HepG2 (cell line): Measurements from ENCODE around the gene QRSL1. TPM values are rescaled to one million over a fixed set of nuclear protein-coding genes. Genes with fewer than 3 reads are reported as not detected.

Experiments used
- FOXA3 ChIP-seq: IDR thresholded peaks from 2 replicates; pipeline ENCODE4 v1.6.1; 2016; ENCODE audit warnings: missing genetic modification reagents, missing compliant biosample characterization
- MAZ ChIP-seq, 2 experiments: sonication (generic) in 1 of 2; formaldehyde crosslinking in 1 of 2; IDR thresholded peaks; 2 replicates each; pipeline versions ENCODE4 v1.5.0 to v1.6.1; 2012 to 2020; ENCODE audit warnings: low read depth in 2 of 2, mild to moderate bottlenecking in 2 of 2, borderline replicate concordance in 1 of 2, improper control_type of control experiment in 1 of 2, low read length in 1 of 2, missing genetic modification reagents in 1 of 2, moderate library complexity in 1 of 2
- NKX3-1 ChIP-seq: sonication (generic); formaldehyde crosslinking; IDR thresholded peaks from 2 replicates; pipeline ENCODE4 v1.5.0; 2020; ENCODE audit warnings: missing genetic modification reagents
- PHF8 ChIP-seq: sonication (generic); formaldehyde crosslinking; IDR thresholded peaks from 2 replicates; pipeline ENCODE4 v1.5.0; 2020; ENCODE audit warnings: missing genetic modification reagents
- SMAD3 ChIP-seq: sonication (generic); formaldehyde crosslinking; IDR thresholded peaks from 2 replicates; pipeline ENCODE4 v1.4.0; 2020; ENCODE audit warnings: missing genetic modification reagents
- SMAD9 ChIP-seq: sonication (generic); formaldehyde crosslinking; IDR thresholded peaks from 2 replicates; pipeline ENCODE4 v1.5.1; 2020; ENCODE audit warnings: mild to moderate bottlenecking, missing genetic modification reagents
- SOX6 ChIP-seq, 2 experiments: fragments of 450-650 bp in 1 of 2; sonication (generic) in 1 of 2; formaldehyde crosslinking in 1 of 2; IDR thresholded peaks; 2 replicates each; pipeline versions ENCODE4 v1.4.0 to v1.6.1; 2017 to 2020; ENCODE audit warnings: antibody characterized with exemption in 1 of 2, mild to moderate bottlenecking in 1 of 2, missing genetic modification reagents in 1 of 2
- TBX2 ChIP-seq: sonication (generic); formaldehyde crosslinking; IDR thresholded peaks from 2 replicates; pipeline ENCODE4 v1.5.0; 2020; ENCODE audit warnings: missing genetic modification reagents, mild to moderate bottlenecking, borderline replicate concordance
- ZFP90 ChIP-seq: sonication (generic); formaldehyde crosslinking; IDR thresholded peaks from 2 replicates; pipeline ENCODE4 v1.8.0; 2022; ENCODE audit warnings: missing genetic modification reagents, mild to moderate bottlenecking, inconsistent platforms, borderline replicate concordance
- ZMAT3 ChIP-seq: sonication (generic); formaldehyde crosslinking; conservative IDR thresholded peaks from 2 replicates; pipeline ENCODE4 v1.7.0; 2021; ENCODE audit warnings: missing genetic modification reagents
- ZNF136 ChIP-seq: sonication (generic); formaldehyde crosslinking; IDR thresholded peaks from 2 replicates; pipeline ENCODE4 v1.8.1; 2022; ENCODE audit warnings: low read depth, mild to moderate bottlenecking, moderate library complexity, missing genetic modification reagents
- ZSCAN21 ChIP-seq: sonication (generic); formaldehyde crosslinking; IDR thresholded peaks from 2 replicates; pipeline ENCODE4 v1.8.0; 2022; ENCODE audit warnings: mild to moderate bottlenecking, missing genetic modification reagents, moderate library complexity, borderline replicate concordance
- ZSCAN25 ChIP-seq: sonication (generic); formaldehyde crosslinking; IDR thresholded peaks from 2 replicates; pipeline ENCODE4 v1.8.0; 2022; ENCODE audit warnings: mild to moderate bottlenecking, missing genetic modification reagents
- ZSCAN29 ChIP-seq: sonication (generic); formaldehyde crosslinking; conservative IDR thresholded peaks from 2 replicates; pipeline ENCODE4 v1.4.0; 2020; ENCODE audit warnings: mild to moderate bottlenecking, missing genetic modification reagents
- polyA plus RNA-seq, 8 experiments: library from polyadenylated mRNA; depleted of rRNA in 3 of 8; stranded (reverse) in 7 of 8; unstranded in 1 of 8; fragments of >200 nt; fragmentation: Illumina TruSeq in 4 of 8; extraction: Trizol in 4 of 8; gene quantifications; 2 replicates each; pipeline versions ENCODE4 v1.2.1 to v1.2.3, GENCODE V29; 2011 to 2016; ENCODE audit warnings: low read depth in 4 of 8, missing spikeins in 1 of 8, mixed read lengths in 1 of 8; ENCODE audit not compliant: insufficient read depth in 1 of 8
- total RNA-seq, 5 experiments: library from RNA; depleted of rRNA; stranded (reverse); fragments of >200 nt; fragmentation: Illumina TruSeq; extraction: Trizol; gene quantifications; 2 replicates each; pipeline ENCODE4 v1.2.3, GENCODE V29; 2016; ENCODE audit warnings: low read depth in 1 of 5
- TF ChIP-seq, protein P1 (sequence below): sonication (generic); formaldehyde crosslinking; IDR thresholded peaks from 2 replicates; pipeline ENCODE4 v1.5.0; 2020; ENCODE audit warnings: mild to moderate bottlenecking, missing genetic modification reagents, borderline replicate concordance
- TF ChIP-seq, protein P2 (sequence below): sonication (generic); formaldehyde crosslinking; IDR thresholded peaks from 2 replicates; pipeline ENCODE4 v1.4.0; 2020; ENCODE audit warnings: missing genetic modification reagents, borderline replicate concordance
- TF ChIP-seq, protein P3 (sequence below): sonication (generic); formaldehyde crosslinking; IDR thresholded peaks from 2 replicates; pipeline ENCODE4 v1.5.0; 2020; ENCODE audit warnings: mild to moderate bottlenecking, missing genetic modification reagents, borderline replicate concordance

QRSL1 gene
- total and polyA plus RNA-seq, 2 of the 13 experiments (the other 11 are each of a cell fraction or from before 2014, with no cell fraction given), result 8.2 to 22.3 TPM

DNA sequence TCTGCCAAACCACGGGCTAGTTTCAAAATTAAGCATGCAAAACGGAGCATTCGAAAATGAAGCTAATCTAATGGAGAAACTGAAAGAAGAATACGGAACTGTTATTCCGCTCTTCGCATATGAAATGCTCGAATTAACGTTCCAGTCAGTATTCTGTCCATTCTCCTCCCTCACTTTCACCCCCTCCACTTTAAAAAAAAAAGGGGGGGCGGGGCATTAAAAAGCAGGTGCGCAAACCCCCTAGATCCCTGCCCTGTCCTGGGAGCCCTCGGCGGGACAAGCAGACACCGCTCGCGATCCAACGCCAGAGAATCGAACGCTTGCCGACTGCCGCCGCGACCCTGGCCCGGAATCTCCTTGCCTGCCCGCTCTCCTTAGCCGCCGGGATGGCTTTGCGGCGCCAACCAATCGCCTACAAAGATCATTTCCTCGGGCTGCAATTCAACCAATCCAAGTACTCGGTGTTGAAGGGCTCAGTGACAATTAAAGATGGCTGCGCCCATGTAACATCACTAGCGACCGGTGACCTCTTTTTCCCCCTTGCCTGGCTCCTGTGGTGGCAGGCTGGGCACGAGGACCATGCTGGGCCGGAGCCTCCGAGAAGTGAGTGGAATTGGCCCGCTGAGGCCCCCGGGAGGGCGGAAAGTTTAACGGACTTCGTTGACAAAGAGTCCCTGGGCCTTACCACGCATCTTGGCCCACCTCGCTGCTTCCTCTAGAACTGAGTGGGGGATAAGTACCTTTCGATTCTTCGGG is at the start of gene QRSL1, which contains the start of gene RTN4IP1 (continued):
- no peak for TF ChIP-seq MAZ (IDR thresholded peaks at IDR 0.05; ENCODE audit: borderline replicate concordance, low read depth, low read length)
- 0 out of 2 replicates have a peak, but pooled peaks have one; percentile 26 for TF ChIP-seq MAZ (CRISPR knock-in tag; IDR thresholded peaks at IDR 0.05; ENCODE audit: low read depth)
- 0 out of 2 replicates have a peak, but pooled peaks have one; percentile 10 for TF ChIP-seq FOXA3 (CRISPR knock-in tag)
- peak; percentile 39; the same call in 1 of the 2 replicates for TF ChIP-seq ZSCAN21 (CRISPR knock-in tag)
- no peak for TF ChIP-seq SMAD9 (CRISPR knock-in tag)
- no peak for TF ChIP-seq ZNF136 (CRISPR knock-in tag)
- TF ChIP-seq PHF8, result peak; percentile 97
- peak; percentile 28; the same call in 1 of the 2 replicates for TF ChIP-seq NKX3-1
- 0 out of 2 replicates have a peak, but pooled peaks have one; percentile 59 for TF ChIP-seq SMAD3 (CRISPR knock-in tag)
- TF ChIP-seq ZMAT3 (CRISPR knock-in tag), result no peak
- TF ChIP-seq, protein P1, sequence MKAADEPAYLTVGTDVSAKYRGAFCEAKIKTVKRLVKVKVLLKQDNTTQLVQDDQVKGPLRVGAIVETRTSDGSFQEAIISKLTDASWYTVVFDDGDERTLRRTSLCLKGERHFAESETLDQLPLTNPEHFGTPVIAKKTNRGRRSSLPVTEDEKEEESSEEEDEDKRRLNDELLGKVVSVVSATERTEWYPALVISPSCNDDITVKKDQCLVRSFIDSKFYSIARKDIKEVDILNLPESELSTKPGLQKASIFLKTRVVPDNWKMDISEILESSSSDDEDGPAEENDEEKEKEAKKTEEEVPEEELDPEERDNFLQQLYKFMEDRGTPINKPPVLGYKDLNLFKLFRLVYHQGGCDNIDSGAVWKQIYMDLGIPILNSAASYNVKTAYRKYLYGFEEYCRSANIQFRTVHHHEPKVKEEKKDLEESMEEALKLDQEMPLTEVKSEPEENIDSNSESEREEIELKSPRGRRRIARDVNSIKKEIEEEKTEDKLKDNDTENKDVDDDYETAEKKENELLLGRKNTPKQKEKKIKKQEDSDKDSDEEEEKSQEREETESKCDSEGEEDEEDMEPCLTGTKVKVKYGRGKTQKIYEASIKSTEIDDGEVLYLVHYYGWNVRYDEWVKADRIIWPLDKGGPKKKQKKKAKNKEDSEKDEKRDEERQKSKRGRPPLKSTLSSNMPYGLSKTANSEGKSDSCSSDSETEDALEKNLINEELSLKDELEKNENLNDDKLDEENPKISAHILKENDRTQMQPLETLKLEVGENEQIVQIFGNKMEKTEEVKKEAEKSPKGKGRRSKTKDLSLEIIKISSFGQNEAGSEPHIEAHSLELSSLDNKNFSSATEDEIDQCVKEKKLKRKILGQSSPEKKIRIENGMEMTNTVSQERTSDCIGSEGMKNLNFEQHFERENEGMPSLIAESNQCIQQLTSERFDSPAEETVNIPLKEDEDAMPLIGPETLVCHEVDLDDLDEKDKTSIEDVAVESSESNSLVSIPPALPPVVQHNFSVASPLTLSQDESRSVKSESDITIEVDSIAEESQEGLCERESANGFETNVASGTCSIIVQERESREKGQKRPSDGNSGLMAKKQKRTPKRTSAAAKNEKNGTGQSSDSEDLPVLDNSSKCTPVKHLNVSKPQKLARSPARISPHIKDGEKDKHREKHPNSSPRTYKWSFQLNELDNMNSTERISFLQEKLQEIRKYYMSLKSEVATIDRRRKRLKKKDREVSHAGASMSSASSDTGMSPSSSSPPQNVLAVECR, result peak; percentile 90
- TF ChIP-seq, protein P2, sequence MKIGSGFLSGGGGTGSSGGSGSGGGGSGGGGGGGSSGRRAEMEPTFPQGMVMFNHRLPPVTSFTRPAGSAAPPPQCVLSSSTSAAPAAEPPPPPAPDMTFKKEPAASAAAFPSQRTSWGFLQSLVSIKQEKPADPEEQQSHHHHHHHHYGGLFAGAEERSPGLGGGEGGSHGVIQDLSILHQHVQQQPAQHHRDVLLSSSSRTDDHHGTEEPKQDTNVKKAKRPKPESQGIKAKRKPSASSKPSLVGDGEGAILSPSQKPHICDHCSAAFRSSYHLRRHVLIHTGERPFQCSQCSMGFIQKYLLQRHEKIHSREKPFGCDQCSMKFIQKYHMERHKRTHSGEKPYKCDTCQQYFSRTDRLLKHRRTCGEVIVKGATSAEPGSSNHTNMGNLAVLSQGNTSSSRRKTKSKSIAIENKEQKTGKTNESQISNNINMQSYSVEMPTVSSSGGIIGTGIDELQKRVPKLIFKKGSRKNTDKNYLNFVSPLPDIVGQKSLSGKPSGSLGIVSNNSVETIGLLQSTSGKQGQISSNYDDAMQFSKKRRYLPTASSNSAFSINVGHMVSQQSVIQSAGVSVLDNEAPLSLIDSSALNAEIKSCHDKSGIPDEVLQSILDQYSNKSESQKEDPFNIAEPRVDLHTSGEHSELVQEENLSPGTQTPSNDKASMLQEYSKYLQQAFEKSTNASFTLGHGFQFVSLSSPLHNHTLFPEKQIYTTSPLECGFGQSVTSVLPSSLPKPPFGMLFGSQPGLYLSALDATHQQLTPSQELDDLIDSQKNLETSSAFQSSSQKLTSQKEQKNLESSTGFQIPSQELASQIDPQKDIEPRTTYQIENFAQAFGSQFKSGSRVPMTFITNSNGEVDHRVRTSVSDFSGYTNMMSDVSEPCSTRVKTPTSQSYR, result no peak
- peak; percentile 86; the same call in 1 of the 2 replicates for TF ChIP-seq ZSCAN29
- TF ChIP-seq TBX2 (CRISPR knock-in tag), result 0 out of 2 replicates have a peak, but pooled peaks have one; percentile 25
- no peak for TF ChIP-seq SOX6 (IDR thresholded peaks at IDR 0.05)
- peak; percentile 30; the same call in 1 of the 2 replicates for TF ChIP-seq SOX6 (CRISPR knock-in tag; IDR thresholded peaks at IDR 0.05)
- TF ChIP-seq, protein P3, sequence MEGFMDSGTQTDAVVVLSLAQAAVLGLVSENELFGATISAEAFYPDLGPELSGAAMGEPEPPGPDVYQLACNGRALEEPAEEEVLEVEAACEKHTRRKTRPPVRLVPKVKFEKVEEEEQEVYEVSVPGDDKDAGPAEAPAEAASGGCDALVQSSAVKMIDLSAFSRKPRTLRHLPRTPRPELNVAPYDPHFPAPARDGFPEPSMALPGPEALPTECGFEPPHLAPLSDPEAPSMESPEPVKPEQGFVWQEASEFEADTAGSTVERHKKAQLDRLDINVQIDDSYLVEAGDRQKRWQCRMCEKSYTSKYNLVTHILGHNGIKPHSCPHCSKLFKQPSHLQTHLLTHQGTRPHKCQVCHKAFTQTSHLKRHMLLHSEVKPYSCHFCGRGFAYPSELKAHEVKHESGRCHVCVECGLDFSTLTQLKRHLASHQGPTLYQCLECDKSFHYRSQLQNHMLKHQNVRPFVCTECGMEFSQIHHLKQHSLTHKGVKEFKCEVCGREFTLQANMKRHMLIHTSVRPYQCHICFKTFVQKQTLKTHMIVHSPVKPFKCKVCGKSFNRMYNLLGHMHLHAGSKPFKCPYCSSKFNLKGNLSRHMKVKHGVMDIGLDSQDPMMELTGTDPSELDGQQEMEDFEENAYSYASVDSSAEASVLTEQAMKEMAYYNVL (CRISPR knock-in tag), result no peak
- TF ChIP-seq ZSCAN25 (CRISPR knock-in tag), result 0 out of 2 replicates have a peak, but pooled peaks have one; percentile 25
- 0 out of 2 replicates have a peak, but pooled peaks have one; percentile 53 for TF ChIP-seq ZFP90
